Measurements from ENCODE around the gene GRM2.

- TF ChIP-seq CTCF (IDR thresholded peaks at IDR 0.05) (no peak), POLR2A (IDR thresholded peaks at IDR 0.05) (no peak), POLR2AphosphoS5 (IDR thresholded peaks at IDR 0.05) (no peak)
Observed at GRCh38 chr3:51675201-51675611, 31.7 kb upstream of the GRM2 start.

Data from suprapubic skin (tissue), 4 donors.